ENCODE data around the gene SLC1A5.
"Not testable (repeated sequence)": the region's sequence is repeated elsewhere in the genome, so short reads cannot be mapped to it uniquely, and the experiment has no call there.

Gene SLC1A5

GRCh38 chr19:46797881-46798280 lies 9.5 kb upstream of the SLC1A5 start:
- no peak for DNase-seq

DNA sequence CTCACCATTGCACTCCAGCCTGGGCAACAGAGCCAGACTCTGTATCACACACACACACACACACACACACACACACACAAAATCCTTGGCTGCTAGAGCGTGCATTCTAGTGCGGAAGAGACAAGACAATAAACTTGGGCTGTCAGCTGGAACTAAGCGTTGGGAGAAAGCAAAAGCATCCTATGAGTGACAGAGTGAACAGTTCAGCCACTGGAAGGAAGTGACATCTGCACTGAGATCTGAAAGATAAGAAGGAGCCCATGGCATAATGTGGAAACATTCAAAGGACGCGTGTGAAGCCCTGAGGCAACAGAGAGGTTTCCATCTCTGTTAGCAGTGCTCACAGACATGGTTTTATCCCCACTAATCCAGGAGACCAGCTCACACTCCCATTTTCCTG lies 3.5 kb upstream of the SLC1A5 start:
- peak; percentile 24 for DNase-seq

GRCh38 chr19:46789371-46789770 lies 977 bp upstream of the SLC1A5 start:
- no peak for DNase-seq

GRCh38 chr19:46788968-46789338 lies 559 bp upstream of the SLC1A5 start:
- no peak for DNase-seq

- peak; percentile 49 for DNase-seq
Measured at GRCh38 chr19:46787331-46788261, 798 bp downstream of the SLC1A5 start.

DNA sequence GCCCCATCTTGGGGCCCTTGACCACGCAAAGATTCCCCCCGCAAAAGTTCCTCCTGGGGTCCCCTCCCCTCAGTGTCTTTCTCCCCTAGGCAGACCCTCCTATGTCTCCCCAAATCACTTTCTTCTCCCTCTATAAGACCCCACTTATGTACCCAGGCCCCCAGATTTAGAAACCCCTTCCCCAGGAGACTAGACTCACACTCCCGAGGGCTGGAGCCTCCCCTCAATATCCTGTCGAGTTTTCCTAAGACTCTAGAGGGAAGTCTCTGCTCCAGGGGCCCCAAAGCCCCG lies 1.4 kb downstream of the SLC1A5 start:
- no peak for DNase-seq

DNA sequence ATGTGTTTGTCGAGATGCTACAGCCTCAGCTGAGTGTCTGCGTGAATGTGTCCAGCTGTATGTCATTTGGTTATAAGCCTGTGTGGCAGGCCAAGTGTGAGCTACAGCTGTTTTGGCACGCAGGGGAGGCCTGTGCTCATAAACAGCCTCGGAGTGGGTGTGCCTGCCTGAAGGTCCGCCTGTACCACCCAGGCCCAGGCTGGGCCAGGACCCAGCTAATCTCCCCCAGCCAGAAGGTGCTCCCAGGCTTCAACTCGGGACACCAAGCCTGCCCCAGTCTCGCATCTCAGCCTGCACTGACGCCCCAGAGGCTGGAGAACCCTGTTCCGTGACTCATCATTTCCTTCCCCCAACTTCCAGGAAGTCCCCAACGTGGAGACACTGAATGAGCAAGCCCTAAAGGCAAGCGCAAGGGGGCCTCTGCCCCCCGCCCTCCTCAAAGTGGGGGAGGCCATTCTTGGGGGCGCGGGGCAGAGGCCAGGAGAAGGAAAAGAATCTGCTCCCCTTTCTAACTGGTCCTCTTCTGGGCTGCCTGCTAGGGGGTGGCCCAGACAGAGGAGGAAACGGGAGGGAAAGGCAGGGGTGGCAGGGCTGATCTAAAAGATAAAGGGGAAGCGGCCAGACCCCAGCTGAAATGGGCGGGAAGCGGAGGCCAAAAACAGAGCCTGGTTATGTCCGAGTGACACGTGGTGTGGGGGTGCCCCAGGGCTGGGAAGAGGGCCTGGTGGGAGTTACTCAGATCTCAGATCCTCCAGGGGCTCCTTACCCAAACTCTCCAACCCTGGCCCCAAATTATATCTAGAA lies 2.0 kb downstream of the SLC1A5 start:
- DNase-seq, result peak; percentile 82

DNA sequence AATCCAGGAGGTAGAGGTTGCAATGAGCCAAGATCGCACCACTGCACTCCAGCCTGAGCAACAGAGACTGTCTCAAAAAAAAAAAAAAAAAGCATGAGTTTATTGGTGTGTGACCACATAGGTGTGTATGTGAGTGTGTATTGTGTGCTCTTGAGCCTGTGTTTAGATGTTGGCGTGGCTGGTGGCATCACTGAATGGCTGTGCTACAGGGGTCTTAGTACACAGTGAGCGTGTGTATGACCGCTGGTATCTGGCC lies 2.5 kb downstream of the SLC1A5 start:
- DNase-seq, result no peak

GRCh38 chr19:46785054-46785979 lies 3.1 kb downstream of the SLC1A5 start:
- DNase-seq, result no peak

DNA sequence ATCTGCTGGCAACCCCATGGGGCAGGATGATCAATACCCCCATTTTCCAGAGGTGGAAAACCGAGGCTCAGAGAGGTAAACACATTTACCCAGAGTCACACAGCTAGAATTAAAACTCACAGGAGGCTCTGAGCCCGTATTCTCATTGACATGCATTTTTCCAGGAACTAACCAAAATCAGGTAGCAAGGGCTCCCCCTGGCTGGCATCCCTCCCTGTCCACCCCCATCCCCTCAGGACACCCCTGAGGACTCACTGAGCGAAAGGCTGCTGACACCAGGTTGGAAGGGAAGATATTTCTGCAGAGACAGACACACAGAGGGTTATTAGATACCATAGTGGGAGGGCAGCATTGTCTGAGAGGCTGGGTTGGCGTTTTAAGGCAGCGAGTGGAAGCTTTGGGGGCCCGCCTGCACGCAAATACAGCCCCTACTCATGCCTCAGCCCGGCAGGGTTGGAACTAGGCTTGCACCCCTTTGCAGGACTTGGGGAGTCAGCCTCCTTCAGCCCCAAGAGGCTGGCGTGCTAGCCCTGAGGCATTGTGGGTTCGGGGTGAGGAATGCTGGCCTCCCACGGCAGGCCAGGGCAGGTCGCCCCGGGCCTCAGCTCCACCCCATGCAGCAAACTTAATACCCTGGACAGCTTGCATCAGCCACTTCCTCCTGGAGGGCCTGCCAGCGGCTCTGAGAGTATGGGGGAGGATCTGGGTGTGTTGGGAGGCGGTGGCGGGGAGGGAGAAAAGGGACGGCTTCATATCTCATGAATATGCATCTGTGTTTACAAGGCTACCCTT lies 3.9 kb downstream of the SLC1A5 start:
- peak; percentile 49 for DNase-seq

DNA sequence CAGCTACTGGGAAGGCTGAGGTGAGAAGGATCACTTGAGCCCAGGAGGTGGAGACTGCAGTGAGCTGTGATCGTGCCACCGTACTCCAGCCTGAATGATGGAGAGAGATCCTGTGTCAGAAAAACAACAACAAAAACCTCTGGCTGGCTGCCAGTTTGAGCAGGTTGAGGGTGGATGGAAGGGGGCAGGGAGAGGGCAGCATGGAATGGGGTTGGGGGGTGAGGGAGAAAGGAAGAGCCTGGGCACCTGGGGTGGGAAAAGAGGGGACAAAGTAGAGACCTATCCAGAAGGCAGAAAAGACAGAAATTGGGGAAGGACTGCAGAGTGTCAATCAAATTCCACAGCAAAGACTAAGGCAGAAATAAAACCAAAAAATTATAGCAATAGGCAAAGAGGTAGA lies 4.7 kb downstream of the SLC1A5 start:
- no peak for DNase-seq

DNA sequence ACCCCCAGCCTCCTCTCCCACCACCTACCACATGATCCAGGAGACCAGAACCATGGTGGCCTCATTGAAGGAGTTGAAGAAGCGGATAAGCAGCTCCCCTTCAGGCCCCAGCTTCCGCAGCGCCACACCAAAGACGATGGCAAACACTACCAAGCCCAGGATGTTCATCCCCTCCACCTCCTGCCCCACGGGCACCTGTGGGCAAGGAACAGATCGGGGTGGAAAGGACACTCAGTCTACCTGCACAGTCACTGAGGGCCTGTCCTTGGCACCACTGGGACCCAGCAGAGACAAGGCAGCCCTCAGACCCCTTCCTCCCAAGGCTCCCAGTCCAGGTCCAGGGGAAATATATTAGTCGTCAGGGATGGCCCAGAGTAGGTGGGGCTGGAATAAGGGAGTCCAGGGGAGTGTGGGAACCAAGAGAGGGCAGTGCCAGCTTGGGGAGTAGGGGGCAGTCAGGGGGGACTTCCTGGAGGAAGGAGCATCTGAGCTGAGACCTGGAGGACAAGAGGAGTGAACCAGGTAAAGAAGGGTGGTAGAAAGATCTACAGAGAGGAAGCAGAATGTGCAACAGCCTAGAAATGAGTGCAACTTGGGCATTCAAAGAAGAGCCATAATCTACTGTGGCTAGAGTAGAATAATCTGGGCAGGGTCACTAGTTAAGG lies 5.9 kb downstream of the SLC1A5 start:
- DNase-seq, result no peak

DNA sequence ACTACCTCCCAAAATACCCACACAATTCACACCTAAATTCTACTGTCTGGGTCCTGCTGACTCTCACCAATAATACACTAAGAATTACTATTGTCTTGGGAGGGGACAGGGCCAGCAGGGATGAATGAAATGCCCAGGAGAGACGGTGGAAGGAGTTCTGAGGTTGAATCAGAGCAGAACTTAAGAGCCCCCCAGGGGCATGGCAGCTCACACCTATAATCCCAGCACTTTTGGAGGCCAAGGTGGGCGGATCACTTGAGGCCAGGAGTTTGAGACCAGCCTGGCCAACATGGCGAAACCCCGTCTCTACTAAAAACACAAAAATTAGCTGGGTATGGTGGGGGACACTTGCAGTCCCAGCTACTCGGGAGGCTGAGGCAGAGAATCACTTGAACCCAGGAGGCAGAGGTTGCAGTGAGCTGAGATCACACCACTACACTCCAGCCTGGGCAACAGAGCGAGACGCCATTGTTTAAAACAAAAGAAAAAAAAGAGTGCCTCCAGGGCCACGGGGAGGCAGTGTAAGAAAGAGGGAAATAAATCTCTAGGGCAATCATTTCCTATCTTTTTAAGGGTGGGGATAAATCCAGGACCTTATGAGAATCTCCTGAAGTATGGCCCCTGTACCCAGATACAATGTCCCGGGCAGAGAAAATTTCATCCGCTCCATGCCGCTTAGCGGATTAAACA lies 10.3 kb downstream of the SLC1A5 start:
- not testable (repeated sequence) for DNase-seq

DNA sequence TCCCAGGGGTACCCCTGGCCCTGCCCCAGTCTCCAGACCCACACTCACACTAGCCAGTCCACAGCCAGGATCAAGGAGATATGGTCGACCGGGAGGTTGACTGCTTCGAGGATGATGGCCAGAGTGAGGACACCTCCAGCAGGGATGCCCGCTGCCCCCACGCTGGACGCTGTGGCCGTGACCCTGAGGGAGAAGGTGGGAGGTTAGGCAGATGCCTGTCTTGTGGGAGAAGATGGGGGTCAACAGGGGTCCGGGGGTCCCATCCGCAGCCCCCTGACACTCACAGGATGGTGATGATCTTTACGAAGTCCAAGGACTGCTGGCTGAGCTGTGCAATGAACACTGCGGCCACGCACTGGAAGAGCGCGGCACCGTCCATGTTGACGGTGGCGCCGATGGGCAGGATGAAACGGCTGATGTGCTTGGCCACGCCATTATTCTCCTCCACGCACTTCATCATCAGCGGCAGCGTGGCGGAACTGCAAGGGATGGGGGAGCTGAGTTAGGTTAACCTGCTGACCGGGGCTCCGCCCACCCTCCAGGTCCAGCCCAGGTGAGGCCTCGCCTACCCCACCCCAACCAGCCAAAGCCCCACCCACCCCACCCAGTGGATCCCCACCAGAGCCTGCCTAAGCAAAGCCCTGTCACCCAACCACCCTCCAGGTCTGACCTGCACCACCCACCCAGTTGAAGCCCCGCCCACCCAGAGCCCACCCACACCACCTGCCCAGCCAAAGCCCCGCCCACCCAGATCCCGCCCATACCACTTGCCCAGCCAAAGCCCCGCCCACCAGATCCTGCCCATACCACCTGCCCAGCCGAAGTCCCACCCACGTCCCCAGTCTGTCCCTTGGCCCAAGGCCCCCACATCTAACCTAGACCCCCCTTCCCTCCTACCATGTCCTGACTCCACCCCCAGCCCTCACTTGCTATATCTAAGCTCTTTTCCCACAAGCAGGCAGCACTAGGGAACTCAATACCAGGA lies 11.2 kb downstream of the SLC1A5 start:
- DNase-seq, result no peak

- no peak for DNase-seq
Measured at GRCh38 chr19:46775642-46776258, 12.6 kb downstream of the SLC1A5 start.

DNA sequence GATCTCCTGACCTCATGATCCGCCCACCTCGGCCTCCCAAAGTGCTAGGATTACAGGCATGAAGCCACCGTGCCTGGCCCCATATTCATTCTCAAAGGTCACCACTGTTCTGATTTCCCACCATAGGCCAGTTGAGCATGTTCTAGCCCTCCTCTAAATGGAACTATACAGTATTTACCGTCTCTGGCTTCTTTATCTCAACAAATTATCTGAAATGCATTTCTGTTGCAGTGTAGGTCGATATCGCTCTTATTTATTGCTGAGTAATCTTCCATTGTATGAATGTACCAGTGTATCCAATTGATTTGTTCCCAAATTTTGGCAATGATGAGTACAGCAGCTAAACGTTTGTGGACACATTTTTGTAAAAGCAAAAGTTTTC lies 15.4 kb downstream of the SLC1A5 start:
- DNase-seq, result no peak

GRCh38 chr19:46772170-46773017 lies 16.0 kb downstream of the SLC1A5 start:
- no peak for DNase-seq

DNA sequence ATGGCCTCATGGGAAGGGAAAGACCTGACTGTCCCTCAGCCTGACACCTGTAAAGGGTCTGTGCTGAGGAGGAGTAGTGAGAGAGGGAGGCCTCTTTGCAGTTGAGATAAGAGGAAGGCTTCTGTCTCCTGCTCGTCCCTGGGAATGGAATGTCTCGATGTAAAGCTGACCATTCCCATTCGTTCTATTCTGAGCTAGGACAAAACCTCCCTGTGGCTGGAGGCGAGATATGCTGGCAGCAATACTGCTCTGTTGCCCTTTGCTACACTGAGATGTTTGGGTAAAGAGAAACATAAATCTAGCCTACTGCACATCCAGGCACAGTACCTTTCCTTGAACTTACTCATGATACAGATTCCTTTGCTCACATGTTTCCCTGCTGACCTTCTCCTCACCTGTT lies 19.6 kb downstream of the SLC1A5 start:
- DNase-seq, result not testable (repeated sequence)

Measured in CD4-positive, alpha-beta T cell treated with Interleukin-6 for 4 hours (primary cell).